Fibroblast of skin of right biceps (primary cell): Measurements from ENCODE around the gene TMCC1.
A peak's percentile ranks its signal among the peaks of the same experiment; 100 is the strongest.
"Not testable (repeated sequence)": the region's sequence is repeated elsewhere in the genome, so short reads cannot be mapped to it uniquely, and the experiment has no call there.

ENCODE experiments used
- DNase-seq: peaks from one replicate; pipeline ENCODE4 v3.0.0-alpha.2; 2013

Gene TMCC1

DNA sequence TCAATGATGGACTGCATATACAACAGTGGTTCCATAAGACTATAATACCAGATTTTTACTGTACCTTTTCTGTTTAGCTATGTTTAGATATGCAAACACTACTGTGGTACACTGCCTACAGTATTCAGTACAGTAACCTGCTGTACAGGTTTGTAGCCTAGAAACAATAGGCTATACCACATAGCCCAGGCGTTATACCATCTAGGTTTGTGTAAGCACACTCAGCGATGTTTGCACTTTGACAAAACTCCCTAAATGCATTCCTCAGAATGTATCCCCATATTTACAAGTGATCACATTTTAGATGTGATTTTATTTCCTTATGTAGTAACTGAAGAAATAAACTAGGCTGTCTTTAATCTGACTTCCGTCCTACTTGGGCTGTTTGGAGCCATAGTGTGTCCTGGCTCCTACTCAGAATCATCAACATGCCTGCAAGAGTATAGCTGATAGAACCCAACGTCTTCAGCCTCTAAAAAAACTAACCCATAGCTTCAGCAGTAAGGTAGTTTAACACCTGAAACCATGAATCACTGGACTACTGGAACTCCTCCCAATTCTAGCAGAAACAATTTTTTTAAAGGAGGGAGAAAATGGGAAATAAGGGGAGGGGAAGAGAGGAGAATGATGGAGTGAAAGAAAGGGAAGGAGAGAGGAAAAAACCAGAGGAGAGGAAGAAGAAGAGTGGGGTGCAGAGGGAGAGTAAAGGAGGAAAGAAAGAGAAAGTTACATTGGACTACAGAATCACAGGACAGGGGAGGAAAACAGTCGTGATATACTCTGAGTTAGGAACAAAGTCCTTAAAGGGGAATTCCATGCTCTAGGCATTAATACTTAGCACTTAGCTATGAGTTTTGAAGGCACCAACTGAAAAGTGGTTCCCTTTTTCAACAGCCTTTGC, 219.4 kb downstream of the TMCC1 start:
- DNase-seq: no peak

DNA sequence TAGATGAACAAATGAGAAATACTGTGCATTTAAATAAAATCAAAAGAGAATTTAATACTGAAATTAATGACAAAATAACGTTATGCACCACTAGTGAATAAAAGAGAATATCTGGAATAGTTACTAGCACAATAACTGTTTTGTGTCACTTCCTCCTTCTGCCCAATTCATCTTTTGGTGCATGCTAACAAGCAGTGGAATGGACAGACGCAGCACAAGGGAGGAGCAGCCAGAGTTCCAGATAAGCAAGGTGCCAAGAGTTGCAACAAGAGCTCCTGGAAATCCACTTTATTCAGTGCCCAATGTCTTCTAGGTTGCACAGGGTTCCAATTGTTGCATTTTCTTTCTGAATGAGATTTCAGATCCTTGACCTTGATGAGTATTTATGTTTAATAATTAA, 220.5 kb downstream of the TMCC1 start:
- DNase-seq: no peak

DNA sequence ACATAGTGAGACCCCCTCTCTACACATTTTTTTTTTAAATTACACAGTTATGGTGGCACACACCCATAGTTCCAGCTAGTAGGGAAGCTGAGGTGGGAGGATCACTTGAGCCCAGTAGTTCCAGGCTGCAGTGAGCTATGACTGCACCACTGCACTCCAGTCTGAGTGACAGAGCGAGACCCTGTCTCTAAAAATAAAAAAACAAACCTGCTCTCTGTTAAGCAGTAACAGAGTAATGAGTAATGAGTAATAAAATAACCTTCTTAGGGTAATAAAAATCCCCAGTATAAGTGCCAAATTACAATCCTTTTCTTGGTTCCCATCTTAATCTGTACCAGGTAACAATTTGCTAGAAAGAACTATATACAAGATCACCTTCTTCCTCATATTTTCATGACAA, 221.1 kb downstream of the TMCC1 start:
- no peak for DNase-seq

DNA sequence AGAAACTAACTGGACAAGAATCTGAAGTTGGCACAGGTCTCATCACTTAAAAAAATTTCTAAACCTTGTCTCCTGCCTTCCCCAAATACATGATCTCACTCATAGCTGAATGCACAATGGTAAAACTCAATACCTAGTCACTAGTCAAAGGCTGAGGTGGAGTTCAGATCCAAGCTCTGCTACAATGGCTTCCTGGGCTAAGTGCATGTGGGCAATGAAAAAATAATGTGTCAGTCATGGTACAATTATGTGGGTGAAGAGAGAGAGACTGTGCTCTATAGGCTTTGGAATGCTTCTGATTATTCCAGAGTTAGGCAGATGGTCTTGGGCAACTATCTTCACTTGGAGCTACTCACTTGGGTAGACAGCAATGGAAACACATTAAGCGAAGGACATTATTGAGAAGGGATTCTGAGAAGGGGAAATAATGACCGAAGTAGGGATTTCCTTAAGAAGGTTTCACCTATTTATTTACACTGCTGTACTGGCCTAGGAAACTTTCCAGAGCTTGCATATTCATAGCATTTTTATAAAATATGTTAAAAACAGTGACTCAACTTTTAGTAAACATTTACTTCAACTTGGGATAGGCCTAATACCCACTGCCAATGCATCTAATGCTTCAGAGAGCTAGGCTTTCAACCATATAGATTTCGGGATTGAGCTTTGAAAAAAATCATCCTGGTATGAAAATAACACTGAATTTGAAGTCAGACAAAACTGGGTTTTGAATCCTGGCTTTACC, 228.3 kb downstream of the TMCC1 start:
- DNase-seq: peak; percentile 61

DNA sequence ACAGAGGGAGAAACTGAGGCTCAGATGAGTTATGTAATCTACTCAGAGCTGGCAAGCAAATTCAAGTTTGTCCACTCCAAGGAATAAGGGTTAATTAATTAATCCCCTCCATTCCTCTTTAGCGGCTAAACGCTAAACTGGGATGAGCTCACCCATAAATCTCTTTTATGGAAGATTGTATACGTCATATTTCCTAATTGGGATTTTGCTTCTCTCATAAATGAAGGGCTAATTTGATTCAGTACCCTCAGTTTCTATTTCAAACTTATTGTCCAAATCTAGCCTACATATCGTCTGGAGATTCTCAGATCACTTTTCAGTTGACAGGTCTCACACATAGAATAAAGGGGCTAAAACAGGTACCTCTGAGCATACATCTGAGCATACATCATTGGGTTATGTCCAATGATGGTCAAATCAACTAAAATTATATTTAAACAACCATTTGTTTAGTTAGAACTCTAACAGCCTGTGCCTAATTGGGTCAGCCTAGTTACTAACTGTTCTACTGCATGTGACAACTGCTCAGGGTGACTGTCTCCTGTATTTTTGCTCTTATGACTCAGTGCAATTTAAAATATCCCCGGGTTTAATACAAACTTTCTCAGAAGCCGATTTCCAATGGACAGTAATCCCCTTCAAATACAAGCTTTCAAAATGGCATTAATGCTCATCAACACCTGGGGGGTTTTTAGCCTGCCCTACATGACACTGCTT, 229.4 kb downstream of the TMCC1 start:
- DNase-seq: no peak

DNA sequence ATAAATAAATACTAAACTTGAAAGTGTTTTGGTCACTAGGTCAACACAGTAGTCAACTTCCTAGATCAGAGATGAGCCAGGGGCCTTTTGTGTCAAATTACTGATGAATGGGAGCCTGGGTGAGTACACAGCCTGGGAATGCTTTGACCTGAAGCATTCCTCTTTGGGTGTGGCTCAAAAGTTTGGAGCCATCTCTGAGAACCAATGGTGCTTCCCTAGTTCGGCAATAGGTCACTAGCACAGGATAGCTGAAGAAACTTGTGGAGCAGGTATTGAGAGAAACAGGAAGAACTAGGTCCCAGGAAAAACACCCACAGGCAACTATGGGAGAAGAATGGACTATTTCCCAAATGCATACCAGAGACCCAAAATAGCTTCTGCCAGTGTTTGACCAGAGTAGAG, 230.5 kb downstream of the TMCC1 start:
- DNase-seq: peak; percentile 18

DNA sequence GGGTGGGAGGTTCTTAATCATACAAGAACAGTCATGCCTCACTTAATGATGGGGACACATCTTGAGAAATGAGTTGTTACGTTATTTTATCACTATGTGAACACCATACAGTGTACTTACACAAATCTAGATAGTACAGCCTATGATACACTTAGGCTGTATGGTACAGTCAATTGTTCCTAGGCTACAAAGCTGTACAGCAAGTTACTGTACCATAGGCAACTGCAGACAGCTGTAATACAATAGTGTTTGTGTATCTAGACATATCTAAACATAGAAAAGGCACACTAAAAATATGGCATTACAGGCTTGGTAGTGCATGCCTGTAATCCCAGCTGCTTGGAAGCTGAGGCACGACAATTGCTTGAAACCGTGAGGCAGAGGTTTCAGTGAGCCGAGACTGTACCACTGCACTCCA, 231.3 kb downstream of the TMCC1 start:
- no peak for DNase-seq

DNA sequence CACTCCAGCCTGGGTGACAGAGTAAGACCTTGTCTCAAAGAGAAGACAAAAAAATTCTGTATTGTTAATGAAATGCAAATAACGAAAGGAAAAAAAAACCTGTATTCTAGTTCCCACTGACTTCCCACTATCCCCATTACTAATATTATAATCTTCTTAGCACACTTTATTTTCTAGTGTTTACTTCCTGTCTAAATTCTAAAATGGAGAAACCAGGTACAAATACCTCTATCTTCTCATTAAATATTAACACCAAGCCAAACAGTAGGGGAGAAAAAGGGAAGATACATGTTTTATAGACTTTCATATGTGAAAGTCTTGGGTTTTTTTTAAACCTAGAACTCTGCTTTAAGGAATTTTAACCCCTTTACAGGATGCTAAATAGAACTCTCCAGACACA, 231.7 kb downstream of the TMCC1 start:
- no peak for DNase-seq

DNA sequence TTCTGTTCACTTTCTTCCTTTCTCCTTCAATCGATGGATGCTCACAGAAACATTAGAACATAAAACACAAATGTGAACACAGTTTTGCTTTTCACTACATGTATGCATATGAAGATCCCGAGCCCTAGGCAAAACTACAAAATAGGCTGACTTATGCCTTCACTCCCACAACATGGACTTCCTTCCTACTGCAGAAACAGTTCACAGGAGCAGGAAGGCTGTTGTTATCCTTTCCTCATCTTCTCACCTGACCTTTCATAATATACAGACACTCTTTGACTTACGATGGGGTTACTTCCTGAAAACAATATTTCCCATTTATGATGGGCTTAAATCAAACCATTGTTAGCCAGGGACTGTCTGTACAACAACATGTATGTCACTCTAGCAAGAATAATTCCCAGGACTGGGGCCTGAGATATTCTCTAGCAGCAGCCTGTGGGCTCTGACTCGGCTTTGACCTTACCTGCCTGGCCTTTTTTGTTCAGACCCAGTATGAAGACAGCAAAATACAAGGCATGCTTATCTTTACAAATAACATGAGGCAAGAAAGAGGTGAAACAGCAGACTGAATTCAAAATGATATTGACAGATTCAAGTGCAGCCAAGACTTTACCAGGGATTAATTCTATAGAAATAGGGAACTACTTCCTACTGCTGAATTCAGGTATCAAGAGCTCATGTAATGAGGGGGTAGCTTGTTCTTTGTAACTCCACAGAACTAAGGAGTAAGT, 235.2 kb downstream of the TMCC1 start:
- DNase-seq: no peak

DNA sequence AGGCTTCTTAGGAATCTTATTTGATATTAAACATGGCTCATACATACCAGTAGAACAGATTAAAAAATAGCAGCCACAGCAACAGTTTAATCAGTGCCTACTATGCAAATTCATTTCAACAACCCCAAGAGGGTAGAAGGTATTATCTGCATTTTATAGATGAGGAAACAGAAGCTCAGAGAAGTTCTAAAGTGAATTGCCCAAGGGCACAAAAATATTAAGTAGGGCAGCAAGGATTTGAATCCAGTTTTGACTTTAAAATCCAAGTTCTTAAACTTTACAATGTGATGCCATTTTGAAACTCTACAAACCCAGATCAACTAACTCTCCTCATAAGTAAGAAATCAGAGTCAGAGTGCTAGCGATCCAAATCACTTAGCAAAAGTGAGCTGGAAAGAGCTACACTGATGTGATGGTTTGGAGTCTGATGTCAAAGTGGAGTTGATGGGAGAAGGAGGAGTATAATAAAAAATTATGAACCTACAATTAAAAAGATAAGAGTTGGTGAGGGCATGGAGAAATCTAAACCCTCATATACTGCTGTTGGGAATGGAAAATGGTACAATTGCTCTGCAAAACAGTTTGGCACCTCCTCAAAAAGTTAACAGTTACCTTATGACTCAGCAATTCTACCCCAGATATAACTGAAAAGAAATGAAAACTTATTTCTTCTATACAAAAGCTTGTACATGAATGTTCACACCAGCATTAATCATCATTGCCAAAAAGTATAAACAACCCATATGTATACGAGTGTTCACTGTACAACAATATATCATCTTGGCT, 236.1 kb downstream of the TMCC1 start:
- DNase-seq: peak; percentile 28

DNA sequence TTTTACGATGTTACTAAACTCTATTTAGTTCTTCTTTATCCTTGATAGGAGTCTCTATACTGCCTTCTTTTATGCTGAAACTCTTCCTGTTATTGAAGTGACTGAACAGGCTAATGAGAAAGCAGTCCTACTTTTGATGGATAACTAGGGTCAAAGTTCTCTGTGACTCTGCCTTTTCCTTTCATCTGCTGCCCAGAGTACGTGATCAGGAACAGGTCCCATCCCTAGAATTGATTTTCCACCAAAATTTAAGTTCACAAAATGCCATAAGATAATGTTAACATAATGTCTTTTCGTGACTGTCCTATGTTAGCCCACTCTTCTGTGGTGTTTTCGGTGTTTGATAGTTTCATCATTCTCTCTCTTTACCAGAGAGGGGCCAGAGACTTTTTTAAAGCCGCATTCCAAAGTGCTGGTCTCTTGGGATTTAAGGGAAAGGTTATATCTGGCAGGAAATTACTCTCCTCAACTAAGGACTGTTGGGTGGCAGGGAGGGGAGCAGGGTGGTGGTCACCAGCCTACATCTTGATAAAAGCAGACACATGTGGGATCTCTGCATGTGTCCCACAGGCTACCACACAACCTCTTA, 236.8 kb downstream of the TMCC1 start:
- peak; percentile 24 for DNase-seq

DNA sequence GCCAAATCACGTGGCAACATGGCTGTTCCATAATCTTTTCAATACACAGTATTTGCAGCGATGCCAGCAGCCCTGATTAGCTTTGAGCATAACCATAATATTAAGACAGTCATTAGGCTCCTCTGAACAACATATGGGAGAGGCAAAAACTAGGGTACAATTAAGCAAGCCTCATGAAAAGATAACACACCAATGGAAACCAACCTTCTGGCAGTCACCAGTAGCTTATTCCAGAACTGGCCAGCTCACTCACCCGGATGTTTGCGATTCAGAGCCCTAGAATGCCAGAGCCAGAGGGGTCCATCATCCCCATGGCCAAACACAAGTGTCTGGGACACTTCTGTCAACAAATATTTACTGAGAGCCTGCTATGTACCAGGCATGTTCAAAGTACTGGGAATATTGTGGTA, 238.2 kb downstream of the TMCC1 start:
- no peak for DNase-seq

DNA sequence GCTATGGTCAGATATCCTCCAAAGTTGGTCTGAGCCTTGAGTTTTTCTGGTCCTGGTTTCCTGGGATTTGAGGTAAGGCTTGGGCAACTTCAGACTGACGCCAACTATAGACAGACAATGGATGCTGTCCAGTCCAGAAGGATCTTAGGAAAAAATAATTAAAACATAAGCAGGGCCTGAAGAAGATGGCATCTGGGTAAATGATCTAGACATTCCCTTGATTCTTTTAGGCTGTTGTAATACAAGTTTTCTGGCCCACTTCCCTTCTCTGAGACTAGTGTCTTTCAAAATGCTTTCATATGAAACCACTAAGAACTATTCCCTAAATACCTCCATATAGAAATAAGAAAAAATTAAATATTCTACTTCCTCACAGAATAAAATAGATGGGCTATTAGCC, 239.4 kb downstream of the TMCC1 start:
- DNase-seq: peak; percentile 81

DNA sequence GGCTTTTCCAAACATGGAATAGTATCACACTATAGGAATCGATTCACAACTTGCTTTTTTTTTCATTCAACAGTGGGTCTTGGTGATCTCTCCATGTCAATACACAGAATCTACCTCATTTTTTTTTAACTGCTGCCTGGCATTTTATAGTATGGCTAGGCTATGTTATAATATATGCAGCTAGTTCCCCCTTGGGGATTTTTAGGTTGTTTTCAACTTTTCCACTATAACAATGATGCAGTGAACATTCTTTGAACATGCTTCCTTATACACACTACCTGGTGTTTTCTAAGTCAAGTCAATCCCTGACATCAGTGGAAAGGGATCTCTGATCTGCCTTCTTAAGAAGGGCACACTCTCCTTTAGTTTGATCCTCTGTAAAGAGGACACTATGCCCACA, 240.5 kb downstream of the TMCC1 start:
- DNase-seq: no peak

DNA sequence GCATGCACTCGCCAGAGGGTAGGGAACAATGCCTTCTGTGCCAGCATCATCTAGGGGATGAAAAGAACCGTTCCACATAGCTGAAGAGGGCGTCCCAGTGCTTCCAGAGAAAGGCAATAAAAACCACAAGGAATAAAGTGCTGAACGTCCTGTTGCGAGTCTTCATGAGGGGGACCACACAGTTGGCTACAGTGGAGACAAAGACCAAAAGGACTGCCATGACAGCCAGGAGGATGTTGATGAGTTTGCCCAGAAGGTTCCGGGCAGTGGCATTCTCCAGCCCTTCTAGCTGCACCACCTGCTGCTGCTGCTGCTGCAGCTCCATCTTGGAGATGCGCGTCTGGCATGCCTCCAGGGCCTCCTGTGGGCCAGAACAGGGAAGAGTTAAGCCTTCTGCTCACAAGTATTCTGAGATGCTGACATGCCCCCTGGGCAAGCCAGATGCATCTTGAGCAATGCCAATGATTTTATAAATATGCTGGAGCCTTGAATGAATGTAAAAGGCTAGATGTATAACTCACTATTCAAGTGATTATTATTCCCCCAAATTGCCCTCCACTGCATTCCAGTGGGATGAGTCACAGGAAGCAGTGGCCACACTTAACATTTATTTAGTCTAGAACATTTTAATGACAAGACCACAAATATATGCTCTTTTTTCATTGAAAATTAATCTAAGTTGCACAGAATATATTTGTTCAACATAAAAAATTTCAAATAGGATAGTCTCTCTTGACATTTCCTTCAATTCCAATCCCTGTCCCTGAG, 241.9 kb downstream of the TMCC1 start:
- peak; percentile 94 for DNase-seq

DNA sequence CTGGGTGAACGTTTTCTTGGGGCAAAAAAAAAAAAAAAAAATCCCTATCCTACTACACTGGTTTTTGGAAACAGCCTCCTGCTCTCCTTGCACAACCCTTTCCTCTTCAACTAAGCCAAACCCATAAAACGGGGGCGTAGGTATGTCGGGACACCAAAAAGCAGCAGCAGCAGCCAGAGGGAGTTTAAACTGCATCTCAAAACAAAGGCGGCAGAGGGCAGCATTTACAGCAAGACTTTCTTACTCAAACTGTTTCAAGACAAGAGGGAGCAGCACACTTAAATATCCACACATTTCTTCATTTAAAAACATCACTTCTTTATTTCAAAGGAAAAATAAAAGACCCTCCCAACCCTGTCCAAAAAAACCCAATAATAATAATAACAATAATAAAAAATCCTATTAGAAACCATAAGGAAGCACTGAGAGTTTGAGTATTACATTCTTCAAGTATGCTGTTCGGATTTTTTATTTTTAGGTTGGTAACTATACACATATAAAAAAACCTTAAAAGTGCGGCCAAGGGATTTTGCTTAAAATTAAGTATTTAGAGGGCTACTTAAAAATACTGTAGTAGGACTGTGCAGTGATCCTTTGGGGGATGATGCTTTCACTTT, 243.1 kb downstream of the TMCC1 start:
- peak; percentile 73 for DNase-seq

DNA sequence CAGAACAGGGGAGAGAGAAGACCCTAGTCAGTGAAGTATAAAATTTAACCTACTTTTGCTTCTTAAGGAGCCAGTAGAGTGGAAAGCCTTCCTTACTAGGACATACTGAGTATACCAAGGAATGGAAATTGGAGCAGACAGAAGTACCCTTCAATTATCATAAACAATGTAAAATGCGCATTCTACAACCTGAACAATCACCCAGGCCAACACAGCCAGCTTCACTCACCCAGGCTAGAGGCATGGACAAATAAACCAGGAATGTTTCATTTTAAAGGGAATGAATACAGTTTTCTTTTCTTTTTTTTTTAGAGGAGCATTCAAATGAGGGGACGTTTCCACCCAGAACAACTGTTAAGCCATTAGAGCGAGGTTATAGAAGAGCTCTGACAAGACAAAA, 245.1 kb downstream of the TMCC1 start:
- DNase-seq: no peak

DNA sequence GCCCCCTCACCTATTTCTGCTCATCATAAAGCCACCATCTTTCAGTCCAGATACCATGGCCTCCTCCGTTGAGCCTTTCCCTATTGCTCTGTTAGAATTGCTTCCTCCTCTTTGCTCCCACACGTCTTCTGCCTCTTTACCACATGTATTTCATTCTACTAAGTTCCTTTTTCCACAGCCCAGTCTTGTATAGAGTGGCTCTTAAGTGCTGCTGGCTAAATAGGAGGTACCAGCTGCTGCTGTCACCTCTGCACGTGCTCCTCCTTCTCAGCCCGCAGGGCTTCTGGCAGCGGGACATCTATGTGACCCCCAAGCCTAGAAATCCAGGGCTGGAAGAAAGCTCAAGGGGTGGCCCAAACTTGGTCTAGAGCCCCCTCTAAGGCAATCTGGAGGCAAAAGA, 248.2 kb downstream of the TMCC1 start:
- no peak for DNase-seq

DNA sequence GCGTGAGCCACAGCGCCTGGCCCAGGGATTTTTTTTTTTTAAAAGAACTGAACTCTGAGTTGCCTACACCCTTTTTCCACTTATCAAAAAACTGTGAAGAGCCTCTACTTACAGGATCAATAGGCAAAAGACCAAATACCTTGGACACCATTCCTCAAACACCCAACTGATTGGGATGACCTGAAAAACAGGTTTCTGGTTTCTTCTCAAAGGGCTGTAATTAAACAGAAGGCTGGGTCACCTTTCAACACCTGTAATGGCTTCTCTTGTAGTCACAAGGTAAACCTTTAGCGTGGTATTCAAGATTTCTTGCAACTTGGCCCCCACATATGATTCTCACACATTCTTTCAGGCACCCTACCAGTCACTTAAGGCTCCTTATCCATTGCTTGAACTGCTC, 248.7 kb downstream of the TMCC1 start:
- DNase-seq: no peak

DNA sequence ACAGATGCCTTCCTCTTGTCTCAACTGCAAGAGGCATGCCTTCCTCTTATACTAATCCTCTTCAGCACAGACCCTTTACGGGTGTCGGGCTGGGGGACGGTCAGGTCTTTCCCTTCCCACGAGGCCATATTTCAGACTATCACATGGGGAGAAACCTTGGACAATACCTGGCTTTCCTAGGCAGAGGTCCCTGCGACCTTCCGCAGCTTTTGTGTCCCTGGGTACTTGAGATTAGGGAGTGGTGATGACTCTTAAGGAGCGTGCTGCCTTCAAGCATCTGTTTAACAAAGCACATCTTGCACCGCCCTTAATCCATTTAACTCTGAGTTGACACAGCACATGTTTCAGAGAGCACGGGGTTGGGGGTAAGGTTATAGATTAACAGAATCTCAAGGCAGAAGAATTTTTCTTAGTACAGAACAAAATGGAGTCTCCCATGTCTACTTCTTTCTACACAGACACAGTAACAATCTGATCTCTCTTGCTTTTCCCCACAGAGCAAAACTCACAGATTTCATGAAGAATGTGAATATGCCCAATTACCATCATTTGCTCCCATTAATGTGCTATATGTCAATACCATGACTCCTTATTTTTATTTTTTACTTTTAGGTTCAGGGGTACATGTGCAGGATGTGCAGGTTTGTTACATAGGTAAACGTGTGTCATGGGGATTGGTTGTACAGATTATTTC, 251.8 kb downstream of the TMCC1 start:
- DNase-seq: not testable (repeated sequence)
